GM19455 (cell line): Measurements from ENCODE around the gene PLK5.

Experiments
- ATAC-seq: cut with Tn5 transposase; IDR thresholded peaks from one replicate; pipeline ENCODE4 v1.9.1; 2021; ENCODE audit not compliant: unreplicated experiment

PLK5 gene

DNA sequence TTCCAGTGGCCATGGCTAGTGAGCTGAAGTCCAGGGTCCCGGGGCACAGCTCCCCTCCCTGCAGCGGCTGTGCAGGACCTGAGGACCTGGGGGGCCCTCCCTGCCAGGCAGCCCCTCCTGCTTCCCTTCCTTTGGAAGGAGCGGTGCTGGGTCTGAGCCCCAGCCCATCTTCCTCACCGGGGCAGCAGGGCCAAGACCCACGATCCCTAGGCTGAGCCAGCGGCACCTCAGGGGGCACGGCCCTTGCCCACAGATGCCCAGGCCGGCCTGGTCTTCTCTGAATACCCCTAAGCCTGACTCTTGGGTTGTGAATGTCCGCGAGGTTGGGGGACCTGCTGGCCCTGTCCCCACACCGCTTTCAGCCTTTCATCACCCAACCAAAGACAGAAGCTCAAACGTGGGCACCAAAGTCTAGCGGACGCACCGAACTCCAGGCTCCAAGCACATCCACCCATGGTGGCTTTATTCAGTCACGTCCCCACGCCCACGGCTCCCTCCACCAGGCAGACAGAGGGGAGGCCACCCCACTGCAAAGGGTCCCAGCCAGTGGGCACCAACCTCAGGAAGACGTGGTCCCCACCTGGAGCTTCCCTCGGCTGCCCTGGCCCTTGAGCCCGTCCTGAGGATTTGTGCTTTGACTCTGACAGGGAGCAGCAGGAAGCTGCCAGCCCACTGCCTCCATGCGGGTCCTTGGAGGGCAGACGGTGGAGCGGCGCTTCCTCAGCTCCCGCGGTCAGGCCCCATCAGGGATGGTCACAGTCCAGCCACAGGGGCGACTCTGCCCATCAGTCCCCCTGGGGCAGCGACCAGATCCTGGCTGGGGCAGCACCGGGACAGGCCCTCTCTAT, 52.6 kb downstream of the PLK5 start:
- no peak for ATAC-seq

DNA sequence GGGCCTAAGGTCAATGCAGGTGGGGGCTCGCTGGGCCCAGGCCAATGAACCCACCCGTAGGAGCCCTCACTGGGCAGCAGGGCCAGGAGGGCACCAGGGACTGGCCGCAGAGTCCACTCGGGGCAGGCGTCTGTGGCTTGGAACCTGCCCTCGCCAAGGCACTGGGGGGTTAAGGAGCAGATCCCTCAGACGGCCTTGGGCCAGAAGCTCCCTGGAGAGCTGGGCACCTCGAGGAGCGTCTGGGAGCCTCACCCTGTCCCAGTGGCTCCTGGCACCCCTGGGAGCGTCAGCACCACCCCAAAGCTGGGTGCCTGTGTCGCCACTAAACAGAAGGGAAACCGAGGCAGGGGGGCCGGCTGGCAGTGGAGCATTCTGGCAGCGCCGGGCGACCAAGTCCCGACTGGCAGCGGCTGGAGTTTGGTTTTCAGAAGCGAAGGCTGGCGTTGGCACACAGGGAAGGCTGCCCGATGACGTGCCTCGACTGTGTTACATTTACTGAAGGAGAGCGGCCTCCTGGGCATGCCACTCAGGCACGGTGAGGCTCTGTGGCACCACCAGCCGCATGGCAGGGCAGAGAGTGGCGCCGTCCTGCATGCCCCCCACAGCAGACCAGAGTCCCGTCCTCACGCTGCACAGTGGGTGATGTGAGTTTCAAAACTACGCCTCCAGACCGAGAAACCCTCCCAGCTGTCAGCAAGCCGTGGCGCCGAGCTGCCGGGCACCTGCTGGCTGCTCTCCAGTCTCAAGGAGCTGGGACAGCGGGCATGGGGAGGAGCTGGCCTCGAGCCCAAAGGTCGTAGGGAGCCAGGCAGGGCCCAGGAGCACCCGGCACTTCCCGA, 53.4 kb downstream of the PLK5 start:
- ATAC-seq: no peak

DNA sequence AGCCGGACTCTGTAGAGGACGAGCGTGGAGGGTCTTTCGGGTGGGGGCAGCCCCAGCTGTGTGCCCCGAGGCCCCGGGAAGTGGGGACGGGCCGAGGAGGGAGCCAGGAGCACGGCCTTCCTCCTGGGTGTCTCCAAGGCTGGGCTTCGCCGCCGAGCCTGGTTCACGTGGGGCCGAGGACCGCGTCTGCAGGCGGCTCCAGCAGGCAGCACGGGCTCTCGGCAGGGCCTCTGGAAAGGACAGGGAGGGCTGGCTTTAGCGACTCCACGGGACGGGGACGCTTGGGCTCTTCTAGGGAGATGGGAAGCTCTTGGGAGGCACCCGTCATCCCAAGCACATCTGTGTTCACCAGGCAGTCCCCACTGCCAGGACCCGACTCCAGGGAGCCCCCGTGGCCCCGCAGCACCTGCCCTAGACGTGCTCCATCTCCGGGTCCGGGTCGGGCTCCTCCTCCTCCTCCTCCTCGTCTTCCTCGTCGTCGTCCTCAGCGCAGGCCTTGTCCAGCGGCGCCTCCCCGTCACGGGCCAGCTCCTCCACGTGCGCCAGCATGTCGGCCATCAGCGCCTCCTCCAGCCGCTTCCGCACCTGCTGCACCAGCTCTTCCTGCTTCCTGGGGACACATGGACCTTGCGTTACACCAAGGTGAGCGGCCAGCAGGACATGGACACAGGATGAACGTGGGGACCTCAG, 54.2 kb downstream of the PLK5 start:
- ATAC-seq: no peak

- no peak for ATAC-seq
These were observed 55.3 kb downstream of the PLK5 start for GRCh38 chr19:1579222-1579621.

DNA sequence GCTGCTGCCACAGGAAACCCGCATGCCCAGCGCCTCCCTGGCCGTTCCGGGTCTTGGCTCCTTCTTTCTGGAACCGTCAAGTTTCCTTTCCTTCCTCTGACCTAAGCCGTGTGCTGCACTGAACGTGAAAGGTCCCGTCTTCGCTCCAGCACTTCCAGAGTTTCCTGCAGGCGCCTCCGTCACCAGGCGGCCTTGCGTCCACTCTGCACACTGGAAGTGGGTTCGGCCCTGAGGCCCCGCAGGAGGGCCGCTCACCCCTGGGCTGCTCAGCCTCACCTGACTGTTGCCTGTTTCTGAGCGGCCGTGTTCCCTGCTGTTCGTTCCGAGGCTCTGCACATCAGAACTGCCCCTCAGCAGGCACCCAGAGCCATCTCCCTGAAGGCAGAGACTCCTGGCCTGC, 56.5 kb downstream of the PLK5 start:
- no peak for ATAC-seq

GRCh38 chr19:1580957-1581356, 57.1 kb downstream of the PLK5 start:
- ATAC-seq: no peak

DNA sequence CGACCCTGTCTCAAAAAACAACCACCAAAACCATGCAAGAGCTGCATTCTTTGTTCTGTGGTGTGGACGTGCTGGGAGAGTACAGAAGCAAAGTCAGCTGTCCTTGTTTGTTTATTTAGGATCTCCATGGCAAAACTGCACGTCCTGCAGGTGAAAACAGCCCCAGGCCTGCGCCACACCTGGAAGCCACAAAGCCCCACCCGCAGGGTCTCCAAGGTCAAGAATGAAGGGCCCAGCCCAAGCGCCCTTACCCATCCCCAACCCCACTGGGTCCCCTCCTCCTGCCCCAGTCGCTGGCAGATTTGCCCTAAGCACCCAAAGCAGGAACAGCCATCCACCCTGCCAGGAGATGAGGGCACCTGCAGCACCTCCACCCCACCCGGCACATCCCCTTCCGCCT, 58.3 kb downstream of the PLK5 start:
- ATAC-seq: no peak

DNA sequence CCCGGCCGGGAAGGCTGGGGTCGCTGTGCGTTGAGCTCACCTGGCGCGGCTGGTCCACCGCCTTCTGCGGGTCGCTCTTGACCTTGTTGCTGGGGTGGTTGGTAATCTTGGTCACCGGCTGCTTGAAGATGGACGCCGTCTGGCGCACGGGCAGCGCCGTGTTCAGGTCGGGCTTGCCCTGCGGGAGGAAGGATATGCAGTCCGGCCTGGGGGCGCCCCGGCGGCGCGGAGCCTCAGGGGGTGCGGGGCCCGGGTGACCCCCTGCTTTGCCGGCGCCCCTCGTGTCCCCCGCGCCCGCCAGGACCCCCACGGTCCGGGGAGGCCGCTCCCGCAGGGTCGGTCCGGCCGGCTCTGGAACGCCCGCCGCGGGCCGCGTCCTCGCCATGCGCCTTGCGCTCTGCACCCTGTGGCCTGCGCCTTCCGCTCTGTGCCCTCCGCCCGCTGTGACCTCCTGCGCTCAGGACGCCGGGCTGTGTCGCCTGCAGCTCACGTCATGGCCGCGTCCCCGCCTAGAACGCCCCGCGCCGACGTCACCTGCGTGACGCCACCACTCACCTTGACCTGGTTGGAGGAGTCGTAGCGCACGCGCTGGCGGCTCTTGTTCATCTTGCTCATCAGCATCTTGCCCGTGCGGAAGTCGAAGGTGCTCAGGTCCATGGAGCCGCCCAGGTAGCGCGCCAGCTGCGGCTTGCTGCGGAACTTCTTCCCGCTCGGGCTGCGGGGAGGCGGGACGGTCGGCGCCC, 60.8 kb downstream of the PLK5 start:
- no peak for ATAC-seq

- no peak for ATAC-seq
These were observed 61.3 kb downstream of the PLK5 start for GRCh38 chr19:1585243-1585580.
